Activated naive CD4-positive, alpha-beta T cell treated with anti-CD3 and anti-CD28 coated beads, Interleukin-2, amount 50 U/mL, for 24 hours (primary cell): ENCODE data around the gene SND1.

Experiments
- H3K27ac Mint-ChIP-seq: one replicate; pipeline ENCODE4 v1.8.0; 2021; ENCODE audit warnings: mild to moderate bottlenecking, mixed read lengths
- H3K27me3 Mint-ChIP-seq: one replicate; pipeline ENCODE4 v1.8.0; 2021; ENCODE audit warnings: mixed read lengths
- H3K36me3 Mint-ChIP-seq: one replicate; pipeline ENCODE4 v1.8.0; 2021; ENCODE audit warnings: mixed read lengths
- H3K4me1 Mint-ChIP-seq: one replicate; pipeline ENCODE4 v1.8.0; 2021; ENCODE audit warnings: mixed read lengths
- H3K4me3 Mint-ChIP-seq: one replicate; pipeline ENCODE4 v1.8.0; 2021; ENCODE audit warnings: mild to moderate bottlenecking, mixed read lengths
- H3K9me3 Mint-ChIP-seq: one replicate; pipeline ENCODE4 v1.8.0; 2021; ENCODE audit warnings: mixed read lengths

Gene SND1

DNA sequence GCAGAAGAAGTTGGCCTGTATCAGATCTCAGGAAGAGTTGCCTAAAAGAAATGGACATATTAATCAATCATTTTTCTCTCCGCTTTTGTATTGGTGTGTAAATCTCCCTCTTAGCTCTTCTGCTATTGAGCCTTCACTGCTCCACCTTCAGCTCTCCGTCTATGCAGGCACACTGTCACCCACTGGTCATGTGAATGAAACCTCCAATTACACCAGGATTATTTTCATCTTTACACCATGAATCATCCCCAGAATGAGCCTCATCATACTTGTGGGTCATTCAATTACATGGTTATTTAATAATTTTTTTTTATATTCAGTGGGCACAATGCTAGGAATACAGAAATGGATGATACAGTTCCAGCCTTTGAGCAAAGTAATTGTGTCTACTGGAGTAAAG lies 286.6 kb downstream of the SND1 start:
- peaks cover 4% of the 10 kb centered on the region for H3K4me1 Mint-ChIP-seq
- H3K27ac Mint-ChIP-seq: peak overlapping the region; percentile 25
- no peaks in the 10 kb centered on the region for H3K9me3 Mint-ChIP-seq
- no peaks in the 10 kb centered on the region for H3K27me3 Mint-ChIP-seq
- H3K36me3 Mint-ChIP-seq: peaks cover 32% of the 10 kb centered on the region
- no peak overlapping the region for H3K4me3 Mint-ChIP-seq

DNA sequence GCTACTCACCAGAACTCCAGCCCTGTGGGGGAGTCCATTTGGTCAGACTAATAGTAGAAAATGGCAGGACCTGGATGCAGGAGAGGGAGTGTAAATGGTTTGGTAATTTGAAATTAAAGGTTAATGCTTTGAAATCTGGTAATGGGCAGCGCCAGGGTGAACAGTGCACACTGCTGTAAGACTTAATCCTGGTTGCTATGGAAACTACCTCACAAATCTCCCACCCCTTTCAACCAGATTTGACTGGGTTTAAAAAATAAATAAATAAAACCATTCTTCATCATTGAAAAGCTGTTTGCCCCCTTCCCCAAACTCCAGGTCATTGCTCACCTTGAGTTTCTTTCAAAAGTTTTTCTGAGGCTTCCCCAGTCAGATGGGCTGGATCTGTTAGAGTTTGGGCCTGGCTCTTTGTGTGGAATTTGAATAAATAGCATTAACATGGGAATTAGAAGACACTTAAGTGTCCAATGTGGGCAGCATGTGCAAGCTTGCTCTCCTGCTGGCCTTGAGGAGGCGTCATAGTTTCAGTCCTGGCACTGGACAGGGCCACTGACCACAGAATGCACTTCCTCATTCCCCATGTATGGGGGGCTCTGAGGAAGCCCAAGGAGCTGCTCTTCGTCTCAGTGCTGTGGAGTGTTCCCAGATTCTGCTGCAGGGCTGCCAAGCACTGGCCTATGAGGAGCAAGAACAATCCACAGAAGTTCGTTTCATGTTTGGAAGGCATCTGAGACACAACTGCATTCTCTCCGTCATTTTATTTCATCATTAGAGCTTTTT lies 288.6 kb downstream of the SND1 start:
- Mint-ChIP-seq H3K4me1 (peaks cover 1% of the 10 kb centered on the region), H3K9me3 (no peaks in the 10 kb centered on the region), H3K4me3 (no peak overlapping the region), H3K36me3 (peaks cover 24% of the 10 kb centered on the region), H3K27ac (no peak overlapping the region), H3K27me3 (no peaks in the 10 kb centered on the region)

GRCh38 chr7:127941476-127942210 lies 289.6 kb downstream of the SND1 start:
- no peak overlapping the region for H3K4me3 Mint-ChIP-seq
- H3K9me3 Mint-ChIP-seq: no peaks in the 10 kb centered on the region
- H3K27me3 Mint-ChIP-seq: no peaks in the 10 kb centered on the region
- H3K27ac Mint-ChIP-seq: no peak overlapping the region
- H3K4me1 Mint-ChIP-seq: peaks cover 6% of the 10 kb centered on the region
- H3K36me3 Mint-ChIP-seq: peaks cover 24% of the 10 kb centered on the region

DNA sequence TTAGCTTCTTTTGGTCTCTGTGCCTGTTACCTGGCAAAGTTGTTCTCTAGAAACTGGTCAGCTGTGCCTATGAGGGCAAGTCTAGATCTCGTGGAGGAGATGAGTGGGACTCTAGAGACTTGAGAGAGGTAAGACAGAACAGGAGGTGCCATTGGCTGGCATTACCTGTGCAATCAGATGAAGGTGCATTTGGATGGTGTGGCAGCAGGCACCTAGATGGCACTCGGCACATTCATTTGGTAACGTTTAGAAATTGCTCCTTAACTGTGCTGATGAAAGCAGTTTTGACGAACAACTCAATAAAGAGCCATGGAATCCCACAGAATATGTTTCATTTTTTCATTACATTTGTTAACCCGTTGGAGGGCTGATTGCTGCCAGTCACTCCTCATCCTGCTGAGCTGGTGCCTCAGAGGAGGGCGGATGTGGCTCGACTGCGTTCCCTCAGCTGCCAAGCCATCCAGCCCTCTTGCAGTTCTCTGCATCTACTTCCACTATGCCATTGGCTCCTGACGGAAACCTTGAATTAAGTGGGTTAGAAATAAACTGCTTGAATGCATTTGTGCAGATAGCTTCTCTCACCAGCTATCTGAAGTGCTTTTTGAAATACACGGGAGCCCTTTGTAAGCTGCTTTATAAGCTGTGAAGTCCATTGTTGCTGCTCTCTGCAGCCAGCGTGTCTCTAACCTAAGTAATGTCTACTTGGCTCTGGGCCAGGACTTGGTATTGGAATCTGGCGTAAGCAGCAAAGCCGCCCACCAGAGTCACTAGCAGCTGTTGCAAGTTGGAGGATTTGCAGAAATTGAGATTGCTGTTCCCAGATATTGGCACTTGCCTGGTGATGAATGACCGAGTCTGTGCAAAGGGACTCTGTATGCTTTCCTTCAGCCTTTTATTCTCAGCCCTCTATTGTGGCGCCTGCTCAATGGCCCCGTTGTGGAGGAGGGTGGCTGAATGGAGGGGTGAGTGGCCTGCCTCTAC lies 291.8 kb downstream of the SND1 start:
- Mint-ChIP-seq H3K9me3 (no peaks in the 10 kb centered on the region), H3K4me1 (peaks cover 6% of the 10 kb centered on the region), H3K4me3 (no peak overlapping the region), H3K27me3 (no peaks in the 10 kb centered on the region), H3K36me3 (peaks cover 22% of the 10 kb centered on the region), H3K27ac (no peak overlapping the region)

DNA sequence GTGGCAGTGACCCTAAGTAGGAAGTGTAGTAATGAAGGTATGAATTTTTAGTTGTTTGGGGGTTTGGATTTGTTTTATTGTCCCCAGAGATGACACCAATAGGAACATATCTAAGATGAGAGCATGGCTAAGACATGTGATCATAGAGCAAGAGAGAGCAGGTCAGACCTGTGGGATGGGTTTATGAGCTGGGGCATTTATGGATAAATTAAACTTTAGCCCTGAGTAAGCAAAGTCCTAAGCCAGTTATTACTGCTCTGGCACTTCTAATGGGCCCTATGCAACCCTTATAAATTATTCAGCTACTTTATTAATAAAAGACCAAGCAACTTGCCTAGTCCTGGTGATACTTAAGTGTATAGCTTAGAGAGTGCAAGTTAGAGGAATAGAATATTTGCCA lies 294.1 kb downstream of the SND1 start:
- no peaks in the 10 kb centered on the region for H3K27me3 Mint-ChIP-seq
- H3K4me1 Mint-ChIP-seq: peaks cover 6% of the 10 kb centered on the region
- peak overlapping the region; percentile 62 for H3K27ac Mint-ChIP-seq
- H3K4me3 Mint-ChIP-seq: no peak overlapping the region
- no peaks in the 10 kb centered on the region for H3K9me3 Mint-ChIP-seq
- peaks cover 15% of the 10 kb centered on the region for H3K36me3 Mint-ChIP-seq

DNA sequence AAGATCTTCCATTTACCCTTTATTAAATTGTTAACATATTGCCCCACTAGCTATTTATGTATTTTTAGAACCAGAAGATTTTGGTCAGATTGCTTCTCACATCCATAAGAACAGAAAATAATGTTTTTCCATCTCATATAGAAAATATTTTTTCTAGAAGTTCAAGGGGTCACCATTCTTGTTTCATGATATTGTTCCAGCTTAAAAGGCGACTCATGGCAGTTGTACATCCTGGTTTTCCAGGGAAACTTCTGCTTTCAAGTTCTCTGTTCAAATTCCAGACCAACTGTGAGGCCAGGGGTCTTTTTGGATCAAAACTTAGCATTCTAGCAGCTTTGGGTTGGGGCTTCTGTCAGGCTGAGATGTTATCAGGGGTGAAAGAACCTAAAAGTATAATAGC lies 294.9 kb downstream of the SND1 start:
- Mint-ChIP-seq H3K9me3 (no peaks in the 10 kb centered on the region), H3K36me3 (peaks cover 16% of the 10 kb centered on the region), H3K27ac (no peak overlapping the region), H3K27me3 (no peaks in the 10 kb centered on the region), H3K4me3 (no peak overlapping the region), H3K4me1 (peaks cover 6% of the 10 kb centered on the region)

DNA sequence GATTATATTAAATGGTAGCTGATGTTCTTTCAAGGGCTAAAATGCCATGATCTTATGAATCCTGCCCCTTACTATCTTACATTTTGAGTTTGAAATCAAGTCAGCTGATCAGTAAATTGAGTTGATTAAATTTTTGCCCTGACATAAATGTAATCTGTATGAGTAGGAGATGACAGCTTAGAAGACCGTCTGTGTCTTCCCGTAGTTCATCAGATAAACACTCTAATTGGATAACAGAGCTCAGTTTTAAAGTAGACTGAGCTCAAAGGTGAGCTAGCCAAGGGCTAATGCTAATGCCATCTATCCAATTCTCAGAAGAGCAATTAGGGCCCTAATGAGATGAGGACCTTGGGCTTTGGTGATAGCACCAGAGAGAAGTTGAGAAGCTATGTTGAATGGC lies 296.3 kb downstream of the SND1 start:
- Mint-ChIP-seq H3K9me3 (no peaks in the 10 kb centered on the region), H3K27ac (peak overlapping the region; percentile 18), H3K4me1 (peaks cover 6% of the 10 kb centered on the region)

GRCh38 chr7:127948930-127949329 lies 296.9 kb downstream of the SND1 start:
- Mint-ChIP-seq H3K27ac (no peak overlapping the region), H3K4me1 (peaks cover 6% of the 10 kb centered on the region), H3K36me3 (peaks cover 17% of the 10 kb centered on the region), H3K9me3 (no peaks in the 10 kb centered on the region), H3K27me3 (no peaks in the 10 kb centered on the region), H3K4me3 (no peak overlapping the region)

More for the DNA sequence above, 296.3 kb downstream of the SND1 start:
- H3K36me3 Mint-ChIP-seq: peaks cover 15% of the 10 kb centered on the region
- no peaks in the 10 kb centered on the region for H3K27me3 Mint-ChIP-seq
- H3K4me3 Mint-ChIP-seq: no peak overlapping the region

GRCh38 chr7:127949769-127950222 lies 297.8 kb downstream of the SND1 start:
- no peak overlapping the region for H3K4me3 Mint-ChIP-seq
- H3K4me1 Mint-ChIP-seq: peaks cover 6% of the 10 kb centered on the region
- H3K36me3 Mint-ChIP-seq: peaks cover 14% of the 10 kb centered on the region
- no peaks in the 10 kb centered on the region for H3K27me3 Mint-ChIP-seq
- H3K9me3 Mint-ChIP-seq: no peaks in the 10 kb centered on the region
- no peak overlapping the region for H3K27ac Mint-ChIP-seq

- H3K4me3 Mint-ChIP-seq: no peak overlapping the region
Observed at GRCh38 chr7:127950233-127950935, 298.4 kb downstream of the SND1 start.

DNA sequence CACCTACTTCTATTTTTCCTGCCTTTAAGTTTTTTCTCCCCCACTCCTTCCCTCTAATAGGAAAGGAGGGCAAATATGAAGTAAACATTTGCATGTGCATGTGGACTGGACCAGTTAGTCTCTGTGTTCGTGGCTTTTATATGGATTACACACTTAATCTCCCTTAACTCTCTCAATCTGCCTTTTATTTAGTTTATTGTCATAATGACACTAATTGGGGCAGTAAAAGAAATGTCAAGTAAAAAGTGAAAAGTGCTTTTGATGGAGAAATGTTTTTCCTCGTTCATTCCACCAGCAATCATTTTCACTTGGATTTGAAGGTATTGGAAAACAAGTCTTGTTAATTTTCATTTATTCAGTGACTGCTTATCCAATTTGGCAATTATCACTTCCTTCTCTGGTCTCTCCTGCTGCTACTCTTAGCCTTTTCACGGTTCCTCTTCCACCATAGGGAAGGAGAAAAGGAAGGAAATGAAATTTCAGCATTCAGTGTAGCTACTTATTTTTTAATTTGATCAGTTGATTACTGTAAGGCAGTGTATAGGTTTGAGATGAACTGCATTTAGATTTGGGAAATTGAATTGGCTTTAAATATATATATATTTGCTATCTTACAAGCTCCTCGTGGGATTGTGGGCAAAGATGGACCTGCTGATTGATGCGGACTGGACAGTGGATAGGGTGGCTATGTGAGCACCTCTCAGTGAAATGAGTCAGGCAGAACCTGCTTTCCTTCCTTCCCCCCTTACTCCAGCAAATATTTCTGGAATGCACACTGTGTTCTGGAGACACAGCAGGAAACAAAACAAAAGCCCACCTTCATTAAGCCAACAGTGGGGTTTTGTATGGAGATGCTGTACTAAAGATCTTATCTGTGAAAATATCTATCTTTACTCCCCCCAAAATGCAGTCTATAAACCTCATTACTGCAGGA lies 301.7 kb downstream of the SND1 start:
- peaks cover 11% of the 10 kb centered on the region for H3K36me3 Mint-ChIP-seq
- H3K4me3 Mint-ChIP-seq: no peak overlapping the region
- H3K9me3 Mint-ChIP-seq: no peaks in the 10 kb centered on the region
- no peaks in the 10 kb centered on the region for H3K27me3 Mint-ChIP-seq
- H3K4me1 Mint-ChIP-seq: no peaks in the 10 kb centered on the region
- no peak overlapping the region for H3K27ac Mint-ChIP-seq

More at GRCh38 chr7:127950233-127950935, 298.4 kb downstream of the SND1 start:
- H3K27ac Mint-ChIP-seq: no peak overlapping the region
- peaks cover 12% of the 10 kb centered on the region for H3K36me3 Mint-ChIP-seq
- H3K9me3 Mint-ChIP-seq: no peaks in the 10 kb centered on the region
- peaks cover 6% of the 10 kb centered on the region for H3K4me1 Mint-ChIP-seq
- H3K27me3 Mint-ChIP-seq: no peaks in the 10 kb centered on the region

DNA sequence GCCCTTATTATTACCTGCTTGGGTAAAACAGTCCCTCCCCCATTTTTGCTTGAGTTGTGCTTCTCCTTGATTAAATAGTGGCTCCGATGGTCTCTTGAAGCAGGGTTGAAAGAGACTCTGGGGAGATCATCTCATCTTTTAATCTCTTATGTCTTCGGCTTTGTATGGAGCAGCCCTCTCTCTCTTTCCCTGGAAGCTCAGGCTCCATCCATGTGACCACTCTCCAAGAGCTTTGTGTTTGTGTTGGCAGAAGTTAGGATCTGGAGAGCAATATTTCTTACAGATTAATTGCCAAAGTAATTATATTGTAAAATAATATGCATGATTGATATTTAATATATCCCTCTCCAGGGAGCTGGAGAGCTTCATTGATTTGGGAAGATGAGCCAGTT lies 302.4 kb downstream of the SND1 start:
- H3K4me3 Mint-ChIP-seq: no peak overlapping the region
- no peak overlapping the region for H3K27ac Mint-ChIP-seq

DNA sequence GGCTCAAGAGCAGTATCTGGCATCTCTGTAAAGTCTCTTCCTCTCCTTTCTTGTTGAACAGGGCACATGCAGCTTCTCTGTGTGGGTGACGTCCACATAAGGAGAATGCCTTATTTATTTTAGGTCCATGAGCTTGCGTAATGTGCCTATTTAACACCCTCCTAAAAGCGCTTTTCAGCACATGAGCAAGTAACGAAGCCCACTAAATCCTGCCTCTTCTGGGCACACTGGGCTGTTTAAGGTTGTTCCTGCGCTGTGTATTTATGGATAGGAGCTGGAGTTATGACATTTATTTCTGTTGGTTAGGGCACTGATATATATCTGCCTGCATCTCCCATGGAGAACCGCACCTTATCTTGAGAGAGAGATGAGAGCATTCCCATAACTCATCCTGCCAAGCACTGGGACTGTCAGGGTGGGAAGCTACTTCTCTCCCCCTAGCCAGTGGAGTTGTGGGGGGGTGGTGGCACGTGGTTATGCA lies 303.1 kb downstream of the SND1 start:
- H3K4me3 Mint-ChIP-seq: no peak overlapping the region
- no peaks in the 10 kb centered on the region for H3K9me3 Mint-ChIP-seq
- peaks cover 4% of the 10 kb centered on the region for H3K4me1 Mint-ChIP-seq
- H3K36me3 Mint-ChIP-seq: peaks cover 17% of the 10 kb centered on the region
- H3K27me3 Mint-ChIP-seq: no peaks in the 10 kb centered on the region
- no peak overlapping the region for H3K27ac Mint-ChIP-seq

More for the DNA sequence above, 302.4 kb downstream of the SND1 start:
- H3K4me1 Mint-ChIP-seq: peaks cover under 1% of the 10 kb centered on the region
- H3K36me3 Mint-ChIP-seq: peaks cover 12% of the 10 kb centered on the region
- no peaks in the 10 kb centered on the region for H3K27me3 Mint-ChIP-seq
- H3K9me3 Mint-ChIP-seq: no peaks in the 10 kb centered on the region

DNA sequence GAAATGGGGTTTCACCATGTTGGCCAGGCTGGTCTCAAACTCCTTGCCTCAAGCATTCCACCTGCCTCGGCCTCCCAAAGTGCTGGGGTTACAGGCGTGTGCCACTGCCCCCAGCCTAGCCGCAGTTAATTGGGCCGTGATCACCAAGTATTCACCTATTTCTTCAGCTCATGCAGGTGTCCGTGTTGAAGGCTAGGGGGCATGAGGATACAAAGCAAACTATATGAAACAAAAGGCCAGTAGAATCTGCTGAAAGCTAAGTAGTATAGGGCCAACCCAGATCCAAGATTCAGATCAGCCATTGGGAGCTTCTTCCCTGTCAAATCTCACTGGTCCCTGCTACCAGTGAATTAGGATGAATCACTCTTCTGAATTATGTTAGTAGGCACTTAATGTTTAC lies 305.9 kb downstream of the SND1 start:
- Mint-ChIP-seq H3K27me3 (no peaks in the 10 kb centered on the region), H3K4me1 (peaks cover 4% of the 10 kb centered on the region), H3K4me3 (no peak overlapping the region), H3K36me3 (peaks cover 40% of the 10 kb centered on the region), H3K9me3 (peaks cover 15% of the 10 kb centered on the region), H3K27ac (no peak overlapping the region)
